HepG2 (cell line): ENCODE data around the gene RPL6. TPM values are rescaled to one million over a fixed set of nuclear protein-coding genes. Genes with fewer than 3 reads are reported as not detected.

Experiments
- ATAC-seq: fragments of 200-7000 bp; cut with Tn5 transposase; 3 replicates; pipeline ENCODE4 v1.9.1; 2020; ENCODE audit warnings: mild to moderate bottlenecking, moderate library complexity
- BruUV-seq: library from RNA; stranded (reverse); fragments of 400-500 nt; replicated peaks from 2 replicates; lab custom pipeline; 2021; lab: Mats Ljungman, UMichigan
- CTCF ChIA-PET: fragments of 300-600 bp; formaldehyde crosslinking; extraction: SDS; loops from one replicate; lab custom pipeline; 2021; ENCODE audit warnings: low total read pairs, inconsistent platforms, low intra/inter-chr PET ratio; lab: Yijun Ruan, JAX
- POLR2A ChIA-PET: fragments of 350-600 bp; sonication (Branson Sonifier 250); formaldehyde crosslinking; loops from one replicate; lab custom pipeline; 2020; ENCODE audit warnings: antibody characterized with exemption, inconsistent platforms; lab: Yijun Ruan, JAX
- DNase-seq: peaks from one replicate; pipeline ENCODE4 v3.0.0-alpha.2; 2015; ENCODE audit warnings: low spot score
- FAIRE-seq: peaks from 3 replicates; lab custom pipeline; 2011; peaks lifted over from hg19 to GRCh38; lab: Jason Lieb, UNC
- H2AFZ ChIP-seq: one replicate; pipeline ENCODE4 v1.6.1; 2011; ENCODE audit warnings: low read length, inconsistent platforms
- H3K27ac ChIP-seq: fragments of 300-600 bp; 3 replicates; pipeline ENCODE4 v1.8.0; 2011; ENCODE audit warnings: mixed run types, mild to moderate bottlenecking, mixed read lengths, low read length, inconsistent platforms; ENCODE audit not compliant: insufficient read depth; ENCODE audit errors: extremely low read length
- H3K27me3 ChIP-seq, 2 experiments: fragments of 200-600 bp in 1 of 2; 2 replicates in 1 of 2; 3 replicates in 1 of 2; pipeline versions ENCODE4 v1.6.0 to v1.8.0; 2011; ENCODE audit warnings: low read length in 2 of 2, mild to moderate bottlenecking in 2 of 2, moderate library complexity in 2 of 2, inconsistent platforms in 1 of 2; ENCODE audit not compliant: insufficient read depth in 2 of 2, control insufficient read depth in 1 of 2
- H3K36me3 ChIP-seq, 2 experiments: fragments of 200-600 bp in 1 of 2; replicated peaks in 1 of 2; 2 replicates in 1 of 2; 3 replicates in 1 of 2; pipeline versions ENCODE4 v1.5.1 to v1.8.0; 2011; ENCODE audit warnings: low read length in 2 of 2, inconsistent platforms in 1 of 2; ENCODE audit not compliant: insufficient read depth in 2 of 2, control insufficient read depth in 1 of 2
- H3K4me1 ChIP-seq: 2 replicates; pipeline ENCODE4 v1.5.1; 2012; ENCODE audit warnings: low read length, inconsistent platforms; ENCODE audit not compliant: insufficient read depth
- H3K4me2 ChIP-seq: 2 replicates; pipeline ENCODE4 v1.6.0; 2011; ENCODE audit warnings: low read depth, low read length, inconsistent platforms
- H3K4me3 ChIP-seq, 3 experiments: fragments of 200-600 bp in 1 of 3; sonication (generic), shearing (Covaris generic) in 1 of 3; replicated peaks in 1 of 3; 2 replicates each; pipeline ENCODE4 v1.5.1; 2011 to 2016; ENCODE audit warnings: low read length in 3 of 3, inconsistent platforms in 2 of 3, low read depth in 2 of 3, mild to moderate bottlenecking in 2 of 3, control low read depth in 1 of 3, mixed read lengths in 1 of 3; ENCODE audit not compliant: insufficient read depth in 1 of 3
- H3K79me2 ChIP-seq: one replicate; pipeline ENCODE4 v1.6.1; 2011; ENCODE audit warnings: low read length, inconsistent platforms; ENCODE audit not compliant: insufficient read depth
- H3K9ac ChIP-seq: 2 replicates; pipeline ENCODE4 v1.6.0; 2011; ENCODE audit warnings: mild to moderate bottlenecking, low read depth, low read length, inconsistent platforms; ENCODE audit not compliant: insufficient read depth
- H3K9me3 ChIP-seq: 2 replicates; pipeline ENCODE4 v1.5.1; 2012; ENCODE audit warnings: mild to moderate bottlenecking, low read length
- H4K20me1 ChIP-seq: 2 replicates; pipeline ENCODE4 v1.6.0; 2011; ENCODE audit warnings: inconsistent platforms, mild to moderate bottlenecking, low read length, moderate library complexity; ENCODE audit not compliant: insufficient read depth
- CHD2 ChIP-seq: IDR thresholded peaks from 2 replicates; pipeline ENCODE4 v1.6.1; 2011; ENCODE audit warnings: low read depth, low read length, improper control_type of control experiment
- NCOR1 ChIP-seq: fragments of 200-600 bp; sonication (generic); IDR thresholded peaks from 2 replicates; pipeline ENCODE4 v1.7.0; 2017; ENCODE audit warnings: antibody characterized with exemption, low read length, borderline replicate concordance
- NFE2L1 ChIP-seq: sonication (generic); formaldehyde crosslinking; IDR thresholded peaks from 2 replicates; pipeline ENCODE4 v1.4.0; 2020; ENCODE audit warnings: missing genetic modification reagents, mild to moderate bottlenecking, borderline replicate concordance
- RBAK ChIP-seq: sonication (generic); formaldehyde crosslinking; IDR thresholded peaks from 2 replicates; pipeline ENCODE4 v1.5.1; 2020; ENCODE audit warnings: mild to moderate bottlenecking, missing genetic modification reagents
- ZFP36L1 ChIP-seq: sonication (generic); formaldehyde crosslinking; IDR thresholded peaks from 2 replicates; pipeline ENCODE4 v1.8.0; 2022; ENCODE audit warnings: mild to moderate bottlenecking, missing genetic modification reagents, moderate library complexity
- ZNF10 ChIP-seq: sonication (generic); formaldehyde crosslinking; IDR thresholded peaks from 2 replicates; pipeline ENCODE4 v1.4.0; 2020; ENCODE audit warnings: mild to moderate bottlenecking, low read depth, missing genetic modification reagents, borderline replicate concordance
- ZNF550 ChIP-seq: sonication (generic); formaldehyde crosslinking; IDR thresholded peaks from 2 replicates; pipeline ENCODE4 v1.4.0; 2020; ENCODE audit warnings: mild to moderate bottlenecking, missing genetic modification reagents, borderline replicate concordance
- WGBS: methylation state at CpG from one replicate; pipeline ENCODE4 v1.1.6; 2017; ENCODE audit warnings: low lambda C conversion rate; 5-methylcytosine and 5-hydroxymethylcytosine counted together
- in situ Hi-C: cut with HindIII; loops from 2 replicates; pipeline ENCODE4 v1.10.0; 2017; ENCODE audit warnings: low pct_unique_long_range_greater_than_20kb; ENCODE audit not compliant: extremely low pct_ligation_motif_present
- intact Hi-C: fragments of 100-400 bp; cut with micrococcal nuclease; formaldehyde crosslinking; loops from one replicate; pipeline ENCODE4 v1.10.0; 2022; ENCODE audit not compliant: unreplicated experiment
- polyA plus RNA-seq, 8 experiments: library from polyadenylated mRNA; depleted of rRNA in 3 of 8; stranded (reverse) in 7 of 8; unstranded in 1 of 8; fragments of >200 nt; fragmentation: Illumina TruSeq in 4 of 8; extraction: Trizol in 4 of 8; gene quantifications; 2 replicates each; pipeline versions ENCODE4 v1.2.1 to v1.2.3, GENCODE V29; 2011 to 2016; ENCODE audit warnings: low read depth in 4 of 8, missing spikeins in 1 of 8, mixed read lengths in 1 of 8; ENCODE audit not compliant: insufficient read depth in 1 of 8
- total RNA-seq, 5 experiments: library from RNA; depleted of rRNA; stranded (reverse); fragments of >200 nt; fragmentation: Illumina TruSeq; extraction: Trizol; gene quantifications; 2 replicates each; pipeline ENCODE4 v1.2.3, GENCODE V29; 2016; ENCODE audit warnings: low read depth in 1 of 5
- TF ChIP-seq, protein P1 (sequence below): IDR thresholded peaks from 2 replicates; pipeline ENCODE4 v1.6.1; 2016

Gene RPL6
- total and polyA plus RNA-seq, 2 of the 13 experiments (the other 11 are each of a cell fraction or from before 2014, with no cell fraction given), result 1,551 to 1,719 TPM

GRCh38 chr12:112447106-112447505 lies 37.7 kb upstream of the RPL6 start:
- in situ Hi-C loops (no loop called here), intact Hi-C loops (no loop called here)
- 94% methylated on average over 3 of the region's 3 CpGs for WGBS
- no TSS peak for BruUV-seq
- no peak overlapping the region for H3K27ac ChIP-seq
- H3K9ac ChIP-seq, result no peak overlapping the region
- CTCF ChIA-PET, result no interaction called here
- no peaks in the 10 kb centered on the region for H3K4me1 ChIP-seq
- H3K4me3 ChIP-seq, result no peak overlapping the region
- TF ChIP-seq NCOR1, result no peak
- TF ChIP-seq RBAK, result no peak
- no peak for TF ChIP-seq ZNF10 (CRISPR knock-in tag)
- TF ChIP-seq ZFP36L1 (CRISPR knock-in tag), result no peak
- no peak for TF ChIP-seq NFE2L1 (CRISPR knock-in tag)
- TF ChIP-seq, protein P1, sequence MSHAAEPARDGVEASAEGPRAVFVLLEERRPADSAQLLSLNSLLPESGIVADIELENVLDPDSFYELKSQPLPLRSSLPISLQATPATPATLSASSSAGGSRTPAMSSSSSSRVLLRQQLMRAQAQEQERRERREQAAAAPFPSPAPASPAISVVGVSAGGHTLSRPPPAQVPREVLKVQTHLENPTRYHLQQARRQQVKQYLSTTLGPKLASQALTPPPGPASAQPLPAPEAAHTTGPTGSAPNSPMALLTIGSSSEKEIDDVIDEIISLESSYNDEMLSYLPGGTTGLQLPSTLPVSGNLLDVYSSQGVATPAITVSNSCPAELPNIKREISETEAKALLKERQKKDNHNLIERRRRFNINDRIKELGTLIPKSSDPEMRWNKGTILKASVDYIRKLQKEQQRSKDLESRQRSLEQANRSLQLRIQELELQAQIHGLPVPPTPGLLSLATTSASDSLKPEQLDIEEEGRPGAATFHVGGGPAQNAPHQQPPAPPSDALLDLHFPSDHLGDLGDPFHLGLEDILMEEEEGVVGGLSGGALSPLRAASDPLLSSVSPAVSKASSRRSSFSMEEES (CRISPR knock-in tag), result no peak
- TF ChIP-seq CHD2, result no peak
- TF ChIP-seq ZNF550 (CRISPR knock-in tag), result no peak
- peaks cover 5% of the 10 kb centered on the region for H3K79me2 ChIP-seq
- FAIRE-seq (no peak), DNase-seq (no peak), ATAC-seq (no peak)
- no peaks in the 10 kb centered on the region for H3K9me3 ChIP-seq
- no peaks in the 10 kb centered on the region for H3K27me3 ChIP-seq
- no peaks in the 10 kb centered on the region for H4K20me1 ChIP-seq
- no peak overlapping the region for H3K4me2 ChIP-seq
- POLR2A ChIA-PET, result no interaction called here
- peaks cover 9 to 31% of the 10 kb centered on the region in 2 experiments; a peak in 4 of 5 replicates for H3K36me3 ChIP-seq
- H2AFZ ChIP-seq, result no peak overlapping the region
